Astrocyte (in vitro differentiated cells and primary cell): ENCODE results near the gene TMEM101.

Experiments
- EZH2 ChIP-seq: IDR thresholded peaks from 2 replicates; pipeline ENCODE4 v1.6.1; 2012; ENCODE audit warnings: mild to moderate bottlenecking, low read length, inconsistent platforms; ENCODE audit not compliant: insufficient read depth
- TF ChIP-seq, protein P1 (sequence below): IDR thresholded peaks from 2 replicates; pipeline ENCODE4 v1.5.1; 2011; ENCODE audit warnings: low read depth, mild to moderate bottlenecking, inconsistent platforms, low read length, moderate library complexity; ENCODE audit not compliant: insufficient read depth

DNA sequence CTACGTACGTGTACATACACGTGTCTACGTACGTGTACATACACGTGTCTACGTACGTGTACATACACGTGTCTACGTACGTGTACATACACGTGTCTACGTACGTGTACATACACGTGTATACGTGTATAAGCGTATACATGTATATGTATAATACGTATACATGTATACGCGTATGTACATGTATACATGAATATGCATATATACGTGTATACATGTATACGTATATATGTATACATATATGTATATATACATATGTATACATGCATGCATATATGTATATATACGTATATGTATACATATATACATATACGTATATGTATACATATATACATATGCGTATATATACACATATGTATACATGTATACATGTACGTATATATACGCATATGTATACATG is 38.9 kb downstream of the TMEM101 start:
- TF ChIP-seq EZH2: no peak
- TF ChIP-seq, protein P1, sequence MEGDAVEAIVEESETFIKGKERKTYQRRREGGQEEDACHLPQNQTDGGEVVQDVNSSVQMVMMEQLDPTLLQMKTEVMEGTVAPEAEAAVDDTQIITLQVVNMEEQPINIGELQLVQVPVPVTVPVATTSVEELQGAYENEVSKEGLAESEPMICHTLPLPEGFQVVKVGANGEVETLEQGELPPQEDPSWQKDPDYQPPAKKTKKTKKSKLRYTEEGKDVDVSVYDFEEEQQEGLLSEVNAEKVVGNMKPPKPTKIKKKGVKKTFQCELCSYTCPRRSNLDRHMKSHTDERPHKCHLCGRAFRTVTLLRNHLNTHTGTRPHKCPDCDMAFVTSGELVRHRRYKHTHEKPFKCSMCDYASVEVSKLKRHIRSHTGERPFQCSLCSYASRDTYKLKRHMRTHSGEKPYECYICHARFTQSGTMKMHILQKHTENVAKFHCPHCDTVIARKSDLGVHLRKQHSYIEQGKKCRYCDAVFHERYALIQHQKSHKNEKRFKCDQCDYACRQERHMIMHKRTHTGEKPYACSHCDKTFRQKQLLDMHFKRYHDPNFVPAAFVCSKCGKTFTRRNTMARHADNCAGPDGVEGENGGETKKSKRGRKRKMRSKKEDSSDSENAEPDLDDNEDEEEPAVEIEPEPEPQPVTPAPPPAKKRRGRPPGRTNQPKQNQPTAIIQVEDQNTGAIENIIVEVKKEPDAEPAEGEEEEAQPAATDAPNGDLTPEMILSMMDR: no peak
